Stomach (tissue), 4 donors: ENCODE results near the gene OR7D4.

Experiments used
- EP300 ChIP-seq: sonication (generic); formaldehyde crosslinking; IDR thresholded peaks from one replicate; pipeline ENCODE4 v1.6.1; 2017; ENCODE audit warnings: antibody characterized with exemption
- POLR2A ChIP-seq, 4 donors: fragments of 450-650 bp; IDR thresholded peaks; one replicate each; pipeline ENCODE4 v1.6.1; 2016; ENCODE audit warnings: antibody characterized with exemption in 4 of 4, control low read depth in 2 of 4, mild to moderate bottlenecking in 1 of 4, moderate library complexity in 1 of 4
- POLR2AphosphoS5 ChIP-seq, 3 donors: sonication (generic); formaldehyde crosslinking; IDR thresholded peaks; one replicate each; pipeline ENCODE4 v1.6.1; 2016; ENCODE audit warnings: antibody characterized with exemption in 3 of 3
- TF ChIP-seq, protein P1 (sequence below), 7 experiments: fragments of 450-650 bp in 4 of 7; fragments of 200-600 bp in 3 of 7; sonication (generic) in 3 of 7; IDR thresholded peaks; one replicate each; pipeline ENCODE4 v1.5.1; 2016 to 2019; ENCODE audit warnings: antibody characterized with exemption in 7 of 7, control low read depth in 2 of 7, mild to moderate bottlenecking in 1 of 7

DNA sequence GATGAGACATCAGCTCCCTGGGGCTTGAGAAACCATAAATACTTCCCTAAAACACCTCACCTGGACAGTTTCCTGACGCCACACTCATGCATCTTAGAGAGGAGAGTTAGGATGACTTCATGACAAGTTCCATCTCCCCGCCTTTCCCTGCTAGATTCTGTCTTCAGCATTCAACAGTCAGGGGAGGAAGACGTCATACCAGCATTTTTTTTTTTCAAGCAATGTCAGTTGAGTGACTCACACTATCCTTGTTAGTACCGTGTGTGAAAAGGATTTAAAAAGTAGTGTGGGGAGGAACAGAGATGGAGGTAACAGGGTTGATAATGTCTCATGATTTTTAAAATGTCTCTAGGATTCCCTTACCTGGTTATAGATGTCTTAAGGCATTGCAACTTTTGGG, 40.5 kb downstream of the OR7D4 start, which contains the start of gene OR7D2:
- TF ChIP-seq POLR2AphosphoS5 (IDR thresholded peaks at IDR 0.05), result no peak
- TF ChIP-seq POLR2A (IDR thresholded peaks at IDR 0.05), result no peak
- no peak for TF ChIP-seq EP300
- TF ChIP-seq, protein P1, sequence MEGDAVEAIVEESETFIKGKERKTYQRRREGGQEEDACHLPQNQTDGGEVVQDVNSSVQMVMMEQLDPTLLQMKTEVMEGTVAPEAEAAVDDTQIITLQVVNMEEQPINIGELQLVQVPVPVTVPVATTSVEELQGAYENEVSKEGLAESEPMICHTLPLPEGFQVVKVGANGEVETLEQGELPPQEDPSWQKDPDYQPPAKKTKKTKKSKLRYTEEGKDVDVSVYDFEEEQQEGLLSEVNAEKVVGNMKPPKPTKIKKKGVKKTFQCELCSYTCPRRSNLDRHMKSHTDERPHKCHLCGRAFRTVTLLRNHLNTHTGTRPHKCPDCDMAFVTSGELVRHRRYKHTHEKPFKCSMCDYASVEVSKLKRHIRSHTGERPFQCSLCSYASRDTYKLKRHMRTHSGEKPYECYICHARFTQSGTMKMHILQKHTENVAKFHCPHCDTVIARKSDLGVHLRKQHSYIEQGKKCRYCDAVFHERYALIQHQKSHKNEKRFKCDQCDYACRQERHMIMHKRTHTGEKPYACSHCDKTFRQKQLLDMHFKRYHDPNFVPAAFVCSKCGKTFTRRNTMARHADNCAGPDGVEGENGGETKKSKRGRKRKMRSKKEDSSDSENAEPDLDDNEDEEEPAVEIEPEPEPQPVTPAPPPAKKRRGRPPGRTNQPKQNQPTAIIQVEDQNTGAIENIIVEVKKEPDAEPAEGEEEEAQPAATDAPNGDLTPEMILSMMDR (IDR thresholded peaks at IDR 0.05), result no peak
